HCT116 (cell line): ENCODE measurements around the gene ADGRD1. TPM values are rescaled to one million over a fixed set of nuclear protein-coding genes. Genes with fewer than 3 reads are reported as not detected.

Source experiments
- ATAC-seq: fragments of 200-7000 bp; cut with Tn5 transposase; 2 replicates; pipeline ENCODE4 v1.9.1; 2020; ENCODE audit warnings: mild to moderate bottlenecking, moderate library complexity
- BruUV-seq: library from RNA; stranded (reverse); fragments of 400-500 nt; replicated peaks from 2 replicates; lab custom pipeline; 2021; lab: Mats Ljungman, UMichigan
- CTCF ChIA-PET: fragments of 300-600 bp; sonication (Branson Sonifier 250); formaldehyde crosslinking; loops from one replicate; lab custom pipeline; 2021; ENCODE audit warnings: antibody characterized with exemption; lab: Charles Lee
- POLR2A ChIA-PET: fragments of 300-600, 350-600 bp; sonication (Branson Sonifier 250); formaldehyde crosslinking; loops from one replicate; lab custom pipeline; 2021; ENCODE audit warnings: antibody characterized with exemption; lab: Charles Lee
- RAD21 ChIA-PET, 2 experiments: fragments of 300-600 bp; sonication (Branson Sonifier 250); formaldehyde crosslinking; loops; one replicate each; lab custom pipeline; 2023; ENCODE audit warnings: low total read pairs in 2 of 2; ENCODE audit not compliant: uncharacterized antibody in 2 of 2, unreplicated experiment in 2 of 2, low non-redundant PET in 1 of 2; lab: Charles Lee
- DNase-seq: peaks from one replicate; pipeline ENCODE4 v3.0.0-alpha.2; 2010; ENCODE audit warnings: low read depth, low spot score
- H2AFZ ChIP-seq: fragments of 200-600 bp; shearing (Covaris generic), sonication (generic); 2 replicates; pipeline ENCODE4 v1.6.1; 2017; ENCODE audit warnings: low read depth, mixed run types, mixed read lengths, antibody characterized with exemption, low read length; ENCODE audit not compliant: poor library complexity, severe bottlenecking
- H3K27ac ChIP-seq: 2 replicates; pipeline ENCODE4 v1.5.1; 2012; ENCODE audit warnings: low read depth, low read length
- H3K27me3 ChIP-seq: fragments of 200-600 bp; sonication (generic); 2 replicates; pipeline ENCODE4 v1.6.1; 2016; ENCODE audit warnings: mixed run types, low read length, mixed read lengths; ENCODE audit not compliant: insufficient read depth
- H3K36me3 ChIP-seq, 2 experiments: fragments of 200-500 bp in 1 of 2; fragments of 200-600 bp in 1 of 2; sonication (Bioruptor generic) in 1 of 2; sonication (generic) in 1 of 2; 2 replicates each; pipeline versions ENCODE4 v1.5.1 to v1.6.1; 2014 to 2016; ENCODE audit warnings: low read length in 2 of 2, inconsistent platforms in 1 of 2, mixed read lengths in 1 of 2, mixed run types in 1 of 2; ENCODE audit not compliant: insufficient read depth in 2 of 2, control insufficient read depth in 1 of 2
- H3K4me1 ChIP-seq, 2 experiments: fragments of 200-600 bp in 1 of 2; sonication (generic) in 1 of 2; 2 replicates each; pipeline versions ENCODE4 v1.5.1 to v1.6.1; 2012 to 2017; ENCODE audit warnings: low read length in 2 of 2, inconsistent platforms in 1 of 2, mild to moderate bottlenecking in 1 of 2, mixed read lengths in 1 of 2, mixed run types in 1 of 2, moderate library complexity in 1 of 2; ENCODE audit not compliant: insufficient read depth in 2 of 2, control insufficient read depth in 1 of 2
- H3K4me2 ChIP-seq: fragments of 200-600 bp; sonication (generic); 2 replicates; pipeline ENCODE4 v1.6.1; 2017; ENCODE audit warnings: mixed run types, low read length, mixed read lengths
- H3K4me3 ChIP-seq, 2 experiments: fragments of 200-600 bp in 1 of 2; sonication (generic) in 1 of 2; replicated peaks in 1 of 2; 2 replicates each; pipeline ENCODE4 v1.5.1; 2011 to 2016; ENCODE audit warnings: low read length in 2 of 2, control low read depth in 1 of 2, low read depth in 1 of 2, mild to moderate bottlenecking in 1 of 2, mixed read lengths in 1 of 2, mixed run types in 1 of 2
- H3K79me2 ChIP-seq: fragments of 200-600 bp; sonication (generic); 2 replicates; pipeline ENCODE4 v1.6.1; 2017; ENCODE audit warnings: mild to moderate bottlenecking, mixed run types, low read length, moderate library complexity, mixed read lengths; ENCODE audit not compliant: insufficient read depth
- H3K9ac ChIP-seq: fragments of 200-600 bp; sonication (generic); 2 replicates; pipeline ENCODE4 v1.6.1; 2016; ENCODE audit warnings: low read length, mixed read lengths
- H3K9me2 ChIP-seq: fragments of 200-600 bp; sonication (generic), shearing (Covaris generic); 2 replicates; pipeline ENCODE4 v1.6.1; 2017; ENCODE audit warnings: mixed run types, mild to moderate bottlenecking, moderate library complexity; ENCODE audit not compliant: insufficient read depth
- H3K9me3 ChIP-seq, 2 experiments: fragments of 200-500 bp in 1 of 2; fragments of 200-600 bp in 1 of 2; sonication (Bioruptor generic) in 1 of 2; sonication (generic) in 1 of 2; 2 replicates each; pipeline ENCODE4 v1.6.1; 2014 to 2017; ENCODE audit warnings: low read length in 2 of 2, mixed read lengths in 2 of 2, inconsistent platforms in 1 of 2, low read depth in 1 of 2, mild to moderate bottlenecking in 1 of 2, mixed run types in 1 of 2, moderate library complexity in 1 of 2; ENCODE audit not compliant: control insufficient read depth in 1 of 2, insufficient read depth in 1 of 2
- H4K20me1 ChIP-seq: fragments of 200-600 bp; sonication (generic), shearing (Covaris generic); 2 replicates; pipeline ENCODE4 v1.6.1; 2017; ENCODE audit warnings: mixed run types, mild to moderate bottlenecking, moderate library complexity; ENCODE audit not compliant: insufficient read depth
- CEBPB ChIP-seq: IDR thresholded peaks from 2 replicates; pipeline ENCODE4 v1.6.1; 2012; ENCODE audit warnings: low read depth
- ELF1 ChIP-seq: IDR thresholded peaks from 2 replicates; pipeline ENCODE4 v1.6.1; 2012; ENCODE audit warnings: low read depth, borderline replicate concordance
- RAD21 ChIP-seq: IDR thresholded peaks from 2 replicates; pipeline ENCODE4 v1.6.1; 2012; ENCODE audit warnings: low read depth, mild to moderate bottlenecking
- SIN3A ChIP-seq: IDR thresholded peaks from 2 replicates; pipeline ENCODE4 v1.6.1; 2012; ENCODE audit warnings: low read depth
- ZFX ChIP-seq: fragments of 450-650 bp; IDR thresholded peaks from 2 replicates; pipeline ENCODE4 v1.6.1; 2017
- intact Hi-C: fragments of 100-400 bp; cut with micrococcal nuclease; formaldehyde crosslinking; loops from 2 replicates; pipeline ENCODE4 v1.10.0; 2022
- total RNA-seq: library from RNA; stranded (reverse); gene quantifications from one replicate; pipeline ENCODE4 v1.2.1, GENCODE V29; 2021; ENCODE audit not compliant: unreplicated experiment
- TF ChIP-seq, protein P1 (sequence below): IDR thresholded peaks from 2 replicates; pipeline ENCODE4 v1.6.1; 2012; ENCODE audit warnings: low read depth

Gene ADGRD1
- total RNA-seq, 1 experiment from 2014 or later, result 0.44 TPM

DNA sequence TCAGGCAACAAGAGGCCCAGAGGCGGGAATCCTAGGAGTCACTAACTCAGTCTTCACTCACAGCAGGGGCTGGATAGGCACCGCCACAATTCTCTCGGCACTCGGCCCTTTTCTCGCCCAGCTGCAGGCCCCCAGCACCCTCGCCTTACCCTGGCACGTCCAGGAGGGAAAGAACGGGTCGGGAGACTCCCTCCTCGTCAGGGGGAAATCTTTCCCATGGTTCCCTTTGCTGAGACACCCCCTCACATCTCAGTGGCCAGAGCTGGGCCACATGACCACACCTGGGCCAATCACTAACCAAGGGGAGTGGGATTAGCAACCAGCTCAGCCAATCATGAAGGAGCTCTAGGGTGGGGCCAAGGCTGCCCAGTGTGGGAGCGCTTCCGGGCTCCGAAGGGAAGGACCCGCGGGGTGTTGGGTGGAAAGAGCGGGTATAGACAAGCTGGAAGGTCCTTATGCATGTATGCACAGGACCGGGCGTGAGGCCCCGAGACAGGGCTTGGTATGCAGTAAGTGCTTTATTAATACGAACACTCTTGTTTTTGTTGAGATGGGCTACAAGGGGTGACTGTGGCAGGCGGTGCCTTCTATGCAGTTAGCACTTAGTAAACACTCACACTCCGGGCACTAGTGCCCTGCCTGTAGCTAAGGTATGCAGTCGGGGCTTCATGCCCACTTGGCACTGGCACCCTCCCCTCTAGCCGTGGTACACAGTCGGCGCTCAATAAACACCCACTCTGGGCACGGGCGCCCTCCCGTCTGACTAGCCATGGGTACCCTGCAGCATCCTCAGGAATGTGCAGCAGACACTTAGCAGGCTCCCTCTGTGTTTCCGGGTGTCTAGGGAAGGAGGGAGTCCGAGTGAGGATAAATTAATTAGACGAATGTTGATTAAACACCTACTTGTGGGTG lies 40.3 kb downstream of the ADGRD1 start:
- Histone ChIP-seq H3K9me2 (no peaks in the 10 kb centered on the region), H3K27ac (no peak overlapping the region), H3K9me3 (no peaks in the 10 kb centered on the region), H2AFZ (no peak overlapping the region), H3K4me3 (no peak overlapping the region), H3K36me3 (no peaks in the 10 kb centered on the region), H3K79me2 (no peaks in the 10 kb centered on the region), H3K4me1 (no peaks in the 10 kb centered on the region), H4K20me1 (no peaks in the 10 kb centered on the region), H3K9ac (no peak overlapping the region), H3K4me2 (no peak overlapping the region), H3K27me3 (peaks cover 15% of the 10 kb centered on the region; the same call in 1 of the 2 replicates)
- no TSS peak for BruUV-seq
- ChIA-PET CTCF (no interaction called here), POLR2A (no interaction called here), RAD21 (no interaction called here)
- intact Hi-C loops, result no loop called here
- DNase-seq (no peak), ATAC-seq (peak; percentile 70)
- TF ChIP-seq RAD21 (no peak), SIN3A (no peak), ZFX (no peak), CEBPB (no peak), ELF1 (no peak)
- TF ChIP-seq, protein P1, sequence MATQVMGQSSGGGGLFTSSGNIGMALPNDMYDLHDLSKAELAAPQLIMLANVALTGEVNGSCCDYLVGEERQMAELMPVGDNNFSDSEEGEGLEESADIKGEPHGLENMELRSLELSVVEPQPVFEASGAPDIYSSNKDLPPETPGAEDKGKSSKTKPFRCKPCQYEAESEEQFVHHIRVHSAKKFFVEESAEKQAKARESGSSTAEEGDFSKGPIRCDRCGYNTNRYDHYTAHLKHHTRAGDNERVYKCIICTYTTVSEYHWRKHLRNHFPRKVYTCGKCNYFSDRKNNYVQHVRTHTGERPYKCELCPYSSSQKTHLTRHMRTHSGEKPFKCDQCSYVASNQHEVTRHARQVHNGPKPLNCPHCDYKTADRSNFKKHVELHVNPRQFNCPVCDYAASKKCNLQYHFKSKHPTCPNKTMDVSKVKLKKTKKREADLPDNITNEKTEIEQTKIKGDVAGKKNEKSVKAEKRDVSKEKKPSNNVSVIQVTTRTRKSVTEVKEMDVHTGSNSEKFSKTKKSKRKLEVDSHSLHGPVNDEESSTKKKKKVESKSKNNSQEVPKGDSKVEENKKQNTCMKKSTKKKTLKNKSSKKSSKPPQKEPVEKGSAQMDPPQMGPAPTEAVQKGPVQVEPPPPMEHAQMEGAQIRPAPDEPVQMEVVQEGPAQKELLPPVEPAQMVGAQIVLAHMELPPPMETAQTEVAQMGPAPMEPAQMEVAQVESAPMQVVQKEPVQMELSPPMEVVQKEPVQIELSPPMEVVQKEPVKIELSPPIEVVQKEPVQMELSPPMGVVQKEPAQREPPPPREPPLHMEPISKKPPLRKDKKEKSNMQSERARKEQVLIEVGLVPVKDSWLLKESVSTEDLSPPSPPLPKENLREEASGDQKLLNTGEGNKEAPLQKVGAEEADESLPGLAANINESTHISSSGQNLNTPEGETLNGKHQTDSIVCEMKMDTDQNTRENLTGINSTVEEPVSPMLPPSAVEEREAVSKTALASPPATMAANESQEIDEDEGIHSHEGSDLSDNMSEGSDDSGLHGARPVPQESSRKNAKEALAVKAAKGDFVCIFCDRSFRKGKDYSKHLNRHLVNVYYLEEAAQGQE, result no peak
